ENCODE measurements around the gene DCST1.

GRCh38 chr1:154987326-154987725 is 46.3 kb upstream of the DCST1 start:
- no peak for TF ChIP-seq POLR2A (IDR thresholded peaks at IDR 0.05; ENCODE audit: low read length)
- no peak for TF ChIP-seq GATA1 (IDR thresholded peaks at IDR 0.05; ENCODE audit: low read depth, low read length)

Measured in erythroblast (primary cell).